Left renal pelvis (tissue), 4 donors: ENCODE results near the gene ALK. TPM values are rescaled to one million over a fixed set of nuclear protein-coding genes. Genes with fewer than 3 reads are reported as not detected.
A peak's percentile ranks its signal among the peaks of the same experiment; 100 is the strongest.

ENCODE experiments used
- DNase-seq, 4 donors: peaks; one replicate each; pipeline ENCODE4 v3.0.0-alpha.2; 2013; ENCODE audit warnings: low read depth in 4 of 4, low spot score in 3 of 4
- polyA plus RNA-seq, 4 donors: library from polyadenylated mRNA; unstranded; fragments of 120-200 nt; gene quantifications; one replicate each; pipeline ENCODE4 v1.2.1, GENCODE V29; 2013; ENCODE audit not compliant: insufficient read length in 4 of 4

Gene ALK
- polyA plus RNA-seq, 4 donors: 0.30 to 1.4 (median 0.54) TPM

- peak in 1 of 4 donors; percentile 16 for DNase-seq
Measured at GRCh38 chr2:29223851-29224692, 697.3 kb downstream of the ALK start.

GRCh38 chr2:29223257-29223656 is 698.1 kb downstream of the ALK start:
- DNase-seq: no peak

- DNase-seq: no peak
Measured at GRCh38 chr2:29222381-29223179, 698.8 kb downstream of the ALK start.

GRCh38 chr2:29220506-29221270 is 700.7 kb downstream of the ALK start:
- DNase-seq: no peak

GRCh38 chr2:29219374-29219773 is 702.0 kb downstream of the ALK start:
- DNase-seq: no peak

- DNase-seq: no peak
Measured at GRCh38 chr2:29218550-29219125, 702.7 kb downstream of the ALK start.

GRCh38 chr2:29218071-29218470 is 703.3 kb downstream of the ALK start:
- DNase-seq: no peak

GRCh38 chr2:29216609-29216909 is 704.8 kb downstream of the ALK start:
- DNase-seq: no peak

- DNase-seq: no peak
Measured at GRCh38 chr2:29215739-29216608, 705.4 kb downstream of the ALK start.

- DNase-seq: no peak
Measured at GRCh38 chr2:29215073-29215472, 706.3 kb downstream of the ALK start.

GRCh38 chr2:29213888-29214291 is 707.5 kb downstream of the ALK start:
- no peak for DNase-seq

- no peak for DNase-seq
Measured at GRCh38 chr2:29212009-29212408, 709.4 kb downstream of the ALK start.

GRCh38 chr2:29209551-29209950 is 711.8 kb downstream of the ALK start:
- DNase-seq: no peak

- DNase-seq: no peak
Measured at GRCh38 chr2:29207352-29208148, 713.8 kb downstream of the ALK start.

GRCh38 chr2:29206941-29207340 is 714.4 kb downstream of the ALK start:
- DNase-seq: no peak

GRCh38 chr2:29202819-29203495 is 718.4 kb downstream of the ALK start:
- DNase-seq: no peak

- DNase-seq: no peak
Measured at GRCh38 chr2:29201979-29202378, 719.4 kb downstream of the ALK start.
